22Rv1 (cell line): ENCODE measurements around the gene KLK3.

Experiments
- H3K27ac ChIP-seq: fragments of 450-650 bp; 2 replicates; pipeline ENCODE4 v1.5.1; 2017
- ZFX ChIP-seq: fragments of 450-650 bp; IDR thresholded peaks from 2 replicates; pipeline ENCODE4 v1.6.1; 2017; ENCODE audit warnings: antibody characterized with exemption, borderline replicate concordance
- TF ChIP-seq, protein P1 (sequence below): fragments of 450-650 bp; IDR thresholded peaks from 2 replicates; pipeline ENCODE4 v1.5.1; 2017; ENCODE audit warnings: mild to moderate bottlenecking

KLK3 gene

DNA sequence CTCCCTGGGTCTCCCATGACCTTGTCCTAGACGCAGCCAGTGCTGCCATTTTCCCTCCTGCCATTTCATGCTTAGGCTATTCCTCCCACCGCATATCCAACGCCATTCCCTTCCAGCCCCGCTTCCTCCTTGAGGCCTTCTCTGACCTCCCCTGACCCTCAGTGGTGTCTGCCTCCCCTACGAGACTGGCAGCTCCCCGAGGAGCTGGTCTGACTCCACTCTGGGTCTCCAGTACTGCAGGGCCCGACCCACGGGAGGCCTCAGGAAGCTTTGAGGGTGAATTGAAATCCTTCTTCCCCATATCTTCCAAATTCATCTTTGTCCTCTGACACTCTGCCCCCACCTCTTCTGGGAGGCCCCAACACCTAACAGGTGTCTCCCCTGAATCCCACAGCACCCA, 22.0 kb upstream of the KLK3 start:
- H3K27ac ChIP-seq, result peak overlapping the region; percentile 100
- TF ChIP-seq, protein P1, sequence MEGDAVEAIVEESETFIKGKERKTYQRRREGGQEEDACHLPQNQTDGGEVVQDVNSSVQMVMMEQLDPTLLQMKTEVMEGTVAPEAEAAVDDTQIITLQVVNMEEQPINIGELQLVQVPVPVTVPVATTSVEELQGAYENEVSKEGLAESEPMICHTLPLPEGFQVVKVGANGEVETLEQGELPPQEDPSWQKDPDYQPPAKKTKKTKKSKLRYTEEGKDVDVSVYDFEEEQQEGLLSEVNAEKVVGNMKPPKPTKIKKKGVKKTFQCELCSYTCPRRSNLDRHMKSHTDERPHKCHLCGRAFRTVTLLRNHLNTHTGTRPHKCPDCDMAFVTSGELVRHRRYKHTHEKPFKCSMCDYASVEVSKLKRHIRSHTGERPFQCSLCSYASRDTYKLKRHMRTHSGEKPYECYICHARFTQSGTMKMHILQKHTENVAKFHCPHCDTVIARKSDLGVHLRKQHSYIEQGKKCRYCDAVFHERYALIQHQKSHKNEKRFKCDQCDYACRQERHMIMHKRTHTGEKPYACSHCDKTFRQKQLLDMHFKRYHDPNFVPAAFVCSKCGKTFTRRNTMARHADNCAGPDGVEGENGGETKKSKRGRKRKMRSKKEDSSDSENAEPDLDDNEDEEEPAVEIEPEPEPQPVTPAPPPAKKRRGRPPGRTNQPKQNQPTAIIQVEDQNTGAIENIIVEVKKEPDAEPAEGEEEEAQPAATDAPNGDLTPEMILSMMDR, result no peak
- no peak for TF ChIP-seq ZFX

DNA sequence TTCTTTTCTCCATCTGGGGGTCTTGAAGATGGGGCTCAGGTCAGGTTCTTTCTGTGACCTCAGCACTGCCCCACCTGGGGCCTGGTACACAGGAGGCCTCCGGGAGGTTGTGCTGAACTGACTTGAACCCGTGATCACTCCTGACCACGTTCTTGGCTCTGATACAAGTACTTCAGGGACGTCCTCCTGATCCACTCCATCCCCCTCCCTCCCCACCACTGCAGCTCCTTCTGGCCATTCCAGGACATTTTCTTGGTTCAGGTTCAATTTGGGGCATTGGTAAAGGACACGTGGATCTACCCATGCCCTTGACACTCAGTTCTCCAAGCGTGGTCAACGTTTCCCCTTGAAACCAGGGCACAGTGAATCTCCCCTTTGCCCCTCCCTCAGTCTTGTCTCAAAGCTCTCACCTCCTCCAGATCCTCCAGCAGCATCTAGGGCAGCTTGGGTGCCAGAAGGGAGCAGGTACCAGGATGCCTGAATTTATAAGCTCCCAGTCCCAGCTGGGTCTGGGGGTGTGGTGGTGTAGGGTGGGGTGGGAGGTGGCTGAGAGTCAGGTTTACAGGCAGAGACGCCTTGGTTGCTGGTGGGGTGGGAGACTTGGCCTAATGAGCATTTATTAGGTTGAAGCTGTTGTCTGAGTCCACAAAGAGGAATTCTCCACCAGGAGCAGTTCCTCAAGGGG, 21.5 kb upstream of the KLK3 start, which contains the start of gene KLK15:
Gene KLK15 (minus strand): TSS at position 458 of the 685 bp plus-strand sequence. CDS start 2,082 bp downstream, outside the sequence.
- peak within 1 kb of the TSS; percentile 100 for H3K27ac ChIP-seq
- TF ChIP-seq, protein P1, result no peak
- TF ChIP-seq ZFX, result no peak

DNA sequence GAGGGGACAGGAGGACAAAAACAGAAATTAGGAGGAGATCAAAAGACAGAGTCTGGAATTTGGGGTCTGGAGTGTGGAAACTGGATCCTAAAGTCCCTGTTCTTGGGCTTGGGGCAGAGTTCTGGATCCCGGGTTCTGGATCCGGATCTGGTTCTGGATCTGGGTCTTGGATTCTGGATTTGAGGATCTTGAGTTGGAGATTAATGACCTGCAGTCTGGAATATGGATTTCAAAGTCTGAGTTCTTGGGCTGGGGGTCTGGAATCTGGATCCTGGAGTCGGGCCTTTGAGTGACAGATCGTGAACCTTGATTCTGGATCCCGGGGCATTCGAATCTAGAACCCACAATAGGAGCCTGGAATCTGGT, 20.9 kb upstream of the KLK3 start:
- H3K27ac ChIP-seq, result peak overlapping the region; percentile 100
- TF ChIP-seq, protein P1, result no peak
- no peak for TF ChIP-seq ZFX

DNA sequence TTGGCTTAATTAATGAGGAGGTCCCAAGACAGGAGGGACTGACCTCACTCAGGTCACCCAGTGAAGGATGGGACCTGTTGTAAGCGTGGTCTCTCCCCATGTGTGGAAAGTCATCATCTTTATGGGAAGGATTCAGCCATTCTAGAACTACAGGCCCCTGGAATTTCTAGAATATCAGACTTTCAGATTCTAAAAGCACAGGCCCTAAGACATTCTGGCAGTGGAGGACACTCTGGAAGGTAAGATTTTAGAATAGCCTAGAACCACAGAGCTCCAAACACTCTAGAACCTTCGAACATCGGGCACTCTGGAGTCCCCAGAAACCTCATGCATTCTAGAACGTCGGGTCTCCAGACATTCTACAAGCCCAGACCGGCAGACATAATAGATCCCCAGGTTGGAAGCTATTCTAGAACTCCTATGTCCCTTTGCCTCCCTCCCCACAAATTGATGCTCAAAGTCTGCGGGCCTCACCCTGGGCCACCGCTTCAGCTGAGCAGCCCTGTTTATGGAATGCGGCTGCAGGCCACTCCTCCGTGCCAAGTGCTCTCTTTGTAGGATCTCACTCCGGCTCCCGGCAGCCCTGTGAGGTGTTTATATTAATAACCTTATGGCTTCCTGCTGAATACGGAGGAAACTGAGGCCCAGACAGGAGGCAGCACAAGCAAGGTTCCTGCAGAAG, 19.5 kb upstream of the KLK3 start:
- H3K27ac ChIP-seq, result peak overlapping the region; percentile 100
- TF ChIP-seq ZFX, result no peak
- TF ChIP-seq, protein P1, result no peak

DNA sequence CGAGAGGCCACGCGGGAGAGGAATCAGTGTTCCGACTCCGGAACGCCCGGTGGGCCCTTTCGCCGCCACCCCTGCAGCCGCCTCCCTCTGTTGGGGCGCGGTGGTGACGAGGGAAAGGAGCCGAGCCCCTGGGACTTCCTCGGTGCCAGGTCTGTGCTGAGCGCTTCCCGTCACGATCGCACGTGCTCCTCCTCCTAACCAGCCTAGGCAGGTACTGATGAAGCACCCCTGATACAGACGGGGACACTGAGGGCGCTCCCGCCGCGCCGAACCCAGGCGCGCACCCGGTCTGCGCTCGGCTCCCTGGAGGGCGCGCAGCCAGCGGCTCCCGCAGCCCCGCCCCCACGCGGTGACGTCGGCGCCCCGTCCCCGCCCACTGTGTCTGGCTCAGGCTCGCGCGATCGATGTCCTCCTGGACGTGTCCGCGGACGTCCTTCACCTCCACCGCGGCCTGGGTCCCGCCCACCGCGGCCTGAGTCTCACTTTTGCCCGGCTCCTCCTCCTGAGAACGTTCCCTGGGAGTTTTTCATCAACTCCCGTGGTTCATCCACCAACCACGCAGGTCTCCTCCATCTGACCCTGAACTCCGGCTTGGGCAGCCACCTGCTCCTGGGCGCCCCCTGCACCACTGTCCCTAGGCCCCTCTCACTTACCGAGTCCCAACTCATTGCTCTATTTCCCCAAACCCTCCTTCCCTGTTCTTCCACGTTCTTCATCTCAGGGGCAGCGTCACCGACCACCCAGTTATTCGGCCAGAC, 18.8 kb upstream of the KLK3 start:
- TF ChIP-seq, protein P1, result peak; percentile 24
- TF ChIP-seq ZFX, result no peak
- H3K27ac ChIP-seq, result peak overlapping the region; percentile 100

DNA sequence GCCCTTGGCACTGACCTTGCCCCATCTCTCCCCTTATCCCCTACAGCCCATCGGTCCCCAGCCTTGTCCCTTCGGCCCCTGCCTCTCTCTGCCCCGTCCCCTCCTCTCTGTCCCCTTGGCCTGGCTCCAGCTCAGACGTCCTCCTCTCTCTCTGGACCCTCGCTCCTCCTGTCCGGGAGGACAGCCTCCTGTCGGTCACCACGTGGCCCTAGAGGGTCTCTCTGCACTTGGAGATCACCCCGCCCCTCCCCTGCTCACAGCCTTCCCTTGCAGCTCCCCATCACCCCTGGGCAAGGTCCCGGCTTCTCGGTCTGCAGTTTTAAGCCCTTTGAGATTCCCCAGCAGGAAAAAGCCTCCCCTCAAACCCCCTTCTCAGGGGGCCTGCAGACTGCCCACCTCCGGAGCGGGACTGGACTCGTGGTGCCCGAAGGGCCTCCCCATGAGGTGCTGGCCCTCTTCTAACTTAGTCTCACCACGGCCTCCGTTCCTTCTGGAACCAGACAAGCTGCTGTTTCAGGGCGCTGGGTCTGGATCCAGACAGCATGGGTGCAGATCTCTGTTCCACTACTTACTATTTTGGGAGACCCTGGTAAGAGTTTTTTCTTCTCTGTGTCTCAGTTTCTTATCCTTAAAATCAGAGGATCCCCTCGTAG, 18.0 kb upstream of the KLK3 start:
- no peak for TF ChIP-seq ZFX
- TF ChIP-seq, protein P1, result no peak
- H3K27ac ChIP-seq, result peak overlapping the region; percentile 100
